H9 (cell line): ENCODE measurements around the gene LRRC30. TPM values are rescaled to one million over a fixed set of nuclear protein-coding genes. Genes with fewer than 3 reads are reported as not detected.

Source experiments
- DNase-seq: peaks from one replicate; pipeline ENCODE4 v3.0.0-alpha.2; 2017
- H2AFZ ChIP-seq: one replicate; pipeline ENCODE4 v1.6.1; 2013; ENCODE audit warnings: mild to moderate bottlenecking, low read length, control low read depth, moderate library complexity
- H2AK5ac ChIP-seq: 2 replicates; pipeline ENCODE4 v1.6.1; 2013; ENCODE audit warnings: low read length, control low read depth, mixed read lengths; ENCODE audit not compliant: insufficient read length
- H2BK120ac ChIP-seq: one replicate; pipeline ENCODE4 v1.6.1; 2013; ENCODE audit warnings: low read depth, mild to moderate bottlenecking, low read length, control low read depth, inconsistent platforms; ENCODE audit not compliant: poor library complexity, severe bottlenecking
- H2BK12ac ChIP-seq: 2 replicates; pipeline ENCODE4 v1.6.1; 2013; ENCODE audit warnings: low read length, control low read depth, mixed read lengths, low read depth; ENCODE audit not compliant: insufficient read length
- H2BK15ac ChIP-seq: 2 replicates; pipeline ENCODE4 v1.6.1; 2013; ENCODE audit warnings: low read depth, low read length, control low read depth
- H2BK20ac ChIP-seq: one replicate; pipeline ENCODE4 v1.6.1; 2013; ENCODE audit warnings: low read depth, mild to moderate bottlenecking, low read length, control low read depth, inconsistent platforms; ENCODE audit not compliant: poor library complexity, severe bottlenecking
- H2BK5ac ChIP-seq: 2 replicates; pipeline ENCODE4 v1.6.1; 2013; ENCODE audit warnings: low read length, control low read depth, mixed read lengths; ENCODE audit not compliant: insufficient read length
- H3K14ac ChIP-seq: 2 replicates; pipeline ENCODE4 v1.6.1; 2013; ENCODE audit warnings: low read length, control low read depth; ENCODE audit not compliant: insufficient read depth
- H3K18ac ChIP-seq: 2 replicates; pipeline ENCODE4 v1.6.1; 2013; ENCODE audit warnings: low read depth, mild to moderate bottlenecking, mixed read lengths, low read length, control low read depth; ENCODE audit not compliant: insufficient read length
- H3K23ac ChIP-seq: 2 replicates; pipeline ENCODE4 v1.6.1; 2013; ENCODE audit warnings: low read length, control low read depth, mixed read lengths, low read depth; ENCODE audit not compliant: insufficient read length
- H3K23me2 ChIP-seq: 2 replicates; pipeline ENCODE4 v1.6.1; 2013; ENCODE audit warnings: low read depth, mild to moderate bottlenecking, mixed read lengths, low read length, control low read depth; ENCODE audit not compliant: insufficient read length, poor library complexity, severe bottlenecking
- H3K27ac ChIP-seq: 2 replicates; pipeline ENCODE4 v1.5.1; 2013; ENCODE audit warnings: low read length, control low read depth, mixed read lengths, low read depth; ENCODE audit not compliant: insufficient read length
- H3K27me3 ChIP-seq: 2 replicates; pipeline ENCODE4 v1.6.1; 2013; ENCODE audit warnings: low read length, control low read depth, inconsistent platforms; ENCODE audit not compliant: insufficient read depth
- H3K4ac ChIP-seq: 2 replicates; pipeline ENCODE4 v1.6.1; 2013; ENCODE audit warnings: low read depth, mild to moderate bottlenecking, control low read depth, inconsistent platforms, low read length, moderate library complexity
- H3K4me1 ChIP-seq: 2 replicates; pipeline ENCODE4 v1.6.1; 2013; ENCODE audit warnings: low read length, control low read depth, inconsistent platforms; ENCODE audit not compliant: insufficient read depth
- H3K4me2 ChIP-seq: 2 replicates; pipeline ENCODE4 v1.6.1; 2013; ENCODE audit warnings: low read length, control low read depth, mixed read lengths; ENCODE audit not compliant: insufficient read length, insufficient read depth
- H3K56ac ChIP-seq: 2 replicates; pipeline ENCODE4 v1.6.1; 2013; ENCODE audit warnings: low read depth, mild to moderate bottlenecking, mixed read lengths, low read length, control low read depth; ENCODE audit not compliant: insufficient read length
- H3K79me1 ChIP-seq: 2 replicates; pipeline ENCODE4 v1.6.1; 2013; ENCODE audit warnings: low read depth, mild to moderate bottlenecking, moderate library complexity, low read length, control low read depth, inconsistent platforms; ENCODE audit not compliant: insufficient read depth, poor library complexity, severe bottlenecking
- H3K79me2 ChIP-seq: 2 replicates; pipeline ENCODE4 v1.6.1; 2013; ENCODE audit warnings: low read length, control low read depth, inconsistent platforms; ENCODE audit not compliant: insufficient read depth
- H3K9ac ChIP-seq: 2 replicates; pipeline ENCODE4 v1.6.1; 2013; ENCODE audit warnings: low read length, control low read depth, mixed read lengths; ENCODE audit not compliant: insufficient read length; ENCODE audit errors: extremely low read depth
- H3K9me3 ChIP-seq: one replicate; pipeline ENCODE4 v1.6.1; 2013; ENCODE audit warnings: low read depth, low read length, inconsistent platforms; ENCODE audit not compliant: control insufficient read depth
- H3T11ph ChIP-seq: one replicate; pipeline ENCODE4 v1.6.1; 2013; ENCODE audit warnings: mild to moderate bottlenecking, low read length, control low read depth, inconsistent platforms
- H4K20me1 ChIP-seq: one replicate; pipeline ENCODE4 v1.6.1; 2013; ENCODE audit not compliant: control insufficient read depth, insufficient read length, insufficient read depth
- H4K5ac ChIP-seq: 2 replicates; pipeline ENCODE4 v1.6.1; 2013; ENCODE audit warnings: low read depth, mild to moderate bottlenecking, mixed read lengths, low read length, control low read depth; ENCODE audit not compliant: insufficient read length
- H4K8ac ChIP-seq: replicated peaks from 2 replicates; pipeline ENCODE4 v1.6.1; 2013; ENCODE audit warnings: low read length, control low read depth, mixed read lengths, low read depth; ENCODE audit not compliant: insufficient read length
- H4K91ac ChIP-seq: 2 replicates; pipeline ENCODE4 v1.6.1; 2013; ENCODE audit warnings: low read depth, mild to moderate bottlenecking, moderate library complexity, mixed read lengths, low read length, control low read depth; ENCODE audit not compliant: insufficient read length
- H3K27ac Mint-ChIP-seq, 3 experiments: 2 replicates in 2 of 3; 3 replicates in 1 of 3; pipeline ENCODE4 v1.8.0; 2020 to 2021; ENCODE audit warnings: mixed read lengths in 3 of 3, mild to moderate bottlenecking in 1 of 3, moderate library complexity in 1 of 3
- H3K27me3 Mint-ChIP-seq: 2 replicates; pipeline ENCODE4 v1.8.0; 2021; ENCODE audit warnings: low read depth, mild to moderate bottlenecking, moderate library complexity, mixed read lengths
- H3K36me3 Mint-ChIP-seq, 3 experiments: 2 replicates in 2 of 3; 3 replicates in 1 of 3; pipeline ENCODE4 v1.8.0; 2020 to 2021; ENCODE audit warnings: low read depth in 3 of 3, mixed read lengths in 3 of 3; ENCODE audit not compliant: insufficient read depth in 1 of 3
- H3K4me1 Mint-ChIP-seq, 2 experiments: 2 replicates each; pipeline ENCODE4 v1.8.0; 2020; ENCODE audit warnings: mixed read lengths in 2 of 2
- H3K4me3 Mint-ChIP-seq, 2 experiments: 2 replicates in 1 of 2; 3 replicates in 1 of 2; pipeline ENCODE4 v1.8.0; 2020 to 2021; ENCODE audit warnings: mild to moderate bottlenecking in 2 of 2, mixed read lengths in 2 of 2, moderate library complexity in 1 of 2
- H3K9me3 Mint-ChIP-seq, 2 experiments: 2 replicates in 1 of 2; 3 replicates in 1 of 2; pipeline ENCODE4 v1.8.0; 2020; ENCODE audit warnings: mild to moderate bottlenecking in 2 of 2, mixed read lengths in 2 of 2, moderate library complexity in 1 of 2
- WGBS: extraction: QIAGEN DNeasy Blood & Tissue Kit; methylation state at CpG from one replicate; pipeline ENCODE4 v1.1.7; 2013; ENCODE audit warnings: missing lambda C conversion rate, low lambda C conversion rate, mixed read lengths; ENCODE audit not compliant: insufficient read length; ENCODE audit errors: extremely low coverage; 5-methylcytosine and 5-hydroxymethylcytosine counted together
- total RNA-seq: library from RNA; stranded (reverse); gene quantifications from 2 replicates; pipeline ENCODE4 v1.2.1, GENCODE V29; 2021
- TF ChIP-seq, protein P1 (sequence below): fragments of 200-600 bp; sonication (generic); conservative IDR thresholded peaks from 3 replicates; pipeline ENCODE4 v1.8.0; 2021; ENCODE audit warnings: antibody characterized with exemption, mild to moderate bottlenecking

LRRC30 gene
- total RNA-seq, 1 experiment from 2014 or later: not detected

DNA sequence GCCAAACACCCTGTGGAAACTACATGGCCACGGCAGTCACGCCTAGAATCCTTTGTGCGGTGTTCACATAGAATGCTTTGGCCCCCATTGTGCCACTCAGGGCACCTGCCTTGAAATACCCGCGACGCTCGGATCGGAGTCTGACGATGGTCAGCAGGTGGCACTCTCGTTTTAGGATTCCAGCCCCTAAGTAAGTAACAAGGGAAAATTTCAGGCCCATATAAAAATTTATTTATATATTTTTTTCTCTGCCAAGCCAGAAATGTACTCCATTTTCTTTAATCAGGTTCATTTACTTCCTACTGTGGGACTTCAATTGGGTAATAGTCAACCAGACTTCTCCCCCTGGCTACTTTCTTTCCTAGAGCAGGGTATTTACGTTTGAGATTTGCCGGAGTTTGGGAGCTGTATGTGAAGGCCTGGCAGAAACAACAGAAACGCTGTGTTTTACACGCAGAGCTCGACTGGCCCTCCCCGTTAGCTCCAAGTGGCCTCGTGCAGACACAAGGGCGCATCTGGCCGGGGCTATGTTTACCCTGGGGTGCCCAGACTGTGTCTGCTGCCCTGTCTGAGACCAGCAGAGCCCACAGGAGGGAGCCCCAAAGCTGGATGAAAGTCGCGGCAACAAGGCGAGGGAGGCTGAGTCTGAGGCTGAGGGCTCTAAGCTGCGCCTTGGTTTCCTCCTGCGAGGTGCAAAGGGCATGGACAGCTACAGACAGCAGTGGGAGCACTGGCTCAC lies 41.6 kb downstream of the LRRC30 start:
- Histone ChIP-seq H3K4me2 (no peak overlapping the region), H3K23ac (no peak overlapping the region), H2BK5ac (no peak overlapping the region), H2AK5ac (no peak overlapping the region), H2AFZ (no peak overlapping the region), H4K5ac (no peak overlapping the region), H3K4ac (no peak overlapping the region), H2BK12ac (no peak overlapping the region), H3K56ac (no peak overlapping the region), H3K9me3 (no peaks in the 10 kb centered on the region), H3K79me1 (no peaks in the 10 kb centered on the region), H3K9ac (no peak overlapping the region), H3K4me1 (no peaks in the 10 kb centered on the region), H2BK15ac (no peak overlapping the region), H4K20me1 (no peaks in the 10 kb centered on the region), H4K8ac (no peak overlapping the region), H4K91ac (no peak overlapping the region), H3K23me2 (no peaks in the 10 kb centered on the region), H3K27ac (no peak overlapping the region), H3K27me3 (no peaks in the 10 kb centered on the region), H3K18ac (no peak overlapping the region), H3T11ph (no peak overlapping the region), H3K14ac (no peak overlapping the region), H2BK120ac (no peak overlapping the region), H3K79me2 (no peaks in the 10 kb centered on the region), H2BK20ac (no peak overlapping the region)
- Mint-ChIP-seq H3K27ac (peak overlapping the region in 1 of 3 experiments; percentile 46; a peak in 1 of 7 replicates), H3K9me3 (no peaks in the 10 kb centered on the region), H3K4me1 (peaks cover 10 to 12% of the 10 kb centered on the region in 2 experiments; a peak in 3 of 4 replicates), H3K36me3 (no peaks in the 10 kb centered on the region), H3K4me3 (peak overlapping the region in 1 of 2 experiments; percentile 22; a peak in 1 of 5 replicates), H3K27me3 (peaks cover 8% of the 10 kb centered on the region; the same call in 1 of the 2 replicates)
- TF ChIP-seq, protein P1, sequence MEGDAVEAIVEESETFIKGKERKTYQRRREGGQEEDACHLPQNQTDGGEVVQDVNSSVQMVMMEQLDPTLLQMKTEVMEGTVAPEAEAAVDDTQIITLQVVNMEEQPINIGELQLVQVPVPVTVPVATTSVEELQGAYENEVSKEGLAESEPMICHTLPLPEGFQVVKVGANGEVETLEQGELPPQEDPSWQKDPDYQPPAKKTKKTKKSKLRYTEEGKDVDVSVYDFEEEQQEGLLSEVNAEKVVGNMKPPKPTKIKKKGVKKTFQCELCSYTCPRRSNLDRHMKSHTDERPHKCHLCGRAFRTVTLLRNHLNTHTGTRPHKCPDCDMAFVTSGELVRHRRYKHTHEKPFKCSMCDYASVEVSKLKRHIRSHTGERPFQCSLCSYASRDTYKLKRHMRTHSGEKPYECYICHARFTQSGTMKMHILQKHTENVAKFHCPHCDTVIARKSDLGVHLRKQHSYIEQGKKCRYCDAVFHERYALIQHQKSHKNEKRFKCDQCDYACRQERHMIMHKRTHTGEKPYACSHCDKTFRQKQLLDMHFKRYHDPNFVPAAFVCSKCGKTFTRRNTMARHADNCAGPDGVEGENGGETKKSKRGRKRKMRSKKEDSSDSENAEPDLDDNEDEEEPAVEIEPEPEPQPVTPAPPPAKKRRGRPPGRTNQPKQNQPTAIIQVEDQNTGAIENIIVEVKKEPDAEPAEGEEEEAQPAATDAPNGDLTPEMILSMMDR: peak; percentile 78
- peak; percentile 67 for DNase-seq
- no CpG with 5 or more reads among the region's 24 CpGs for WGBS
